ENCODE results near the gene SERGEF.

DNA sequence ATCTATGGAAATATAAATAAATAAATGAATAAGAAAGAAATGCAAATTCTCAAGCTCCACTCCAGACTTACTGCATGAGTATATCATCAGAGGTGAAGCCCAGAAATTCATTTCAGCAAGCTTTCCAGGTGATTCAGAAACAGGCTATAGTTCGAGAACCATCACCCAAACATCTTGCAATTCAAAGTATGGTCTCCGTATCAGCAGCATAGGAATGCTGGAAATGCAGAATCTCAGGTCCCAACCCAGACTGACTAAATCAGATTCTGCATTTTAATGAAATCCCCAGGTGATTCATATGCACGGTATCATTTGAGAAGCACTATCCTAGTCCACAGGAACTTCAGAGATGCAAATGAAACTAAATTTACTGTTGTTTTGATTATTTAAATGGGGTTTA lies 95.3 kb downstream of the SERGEF start:
- TF ChIP-seq, protein P1, sequence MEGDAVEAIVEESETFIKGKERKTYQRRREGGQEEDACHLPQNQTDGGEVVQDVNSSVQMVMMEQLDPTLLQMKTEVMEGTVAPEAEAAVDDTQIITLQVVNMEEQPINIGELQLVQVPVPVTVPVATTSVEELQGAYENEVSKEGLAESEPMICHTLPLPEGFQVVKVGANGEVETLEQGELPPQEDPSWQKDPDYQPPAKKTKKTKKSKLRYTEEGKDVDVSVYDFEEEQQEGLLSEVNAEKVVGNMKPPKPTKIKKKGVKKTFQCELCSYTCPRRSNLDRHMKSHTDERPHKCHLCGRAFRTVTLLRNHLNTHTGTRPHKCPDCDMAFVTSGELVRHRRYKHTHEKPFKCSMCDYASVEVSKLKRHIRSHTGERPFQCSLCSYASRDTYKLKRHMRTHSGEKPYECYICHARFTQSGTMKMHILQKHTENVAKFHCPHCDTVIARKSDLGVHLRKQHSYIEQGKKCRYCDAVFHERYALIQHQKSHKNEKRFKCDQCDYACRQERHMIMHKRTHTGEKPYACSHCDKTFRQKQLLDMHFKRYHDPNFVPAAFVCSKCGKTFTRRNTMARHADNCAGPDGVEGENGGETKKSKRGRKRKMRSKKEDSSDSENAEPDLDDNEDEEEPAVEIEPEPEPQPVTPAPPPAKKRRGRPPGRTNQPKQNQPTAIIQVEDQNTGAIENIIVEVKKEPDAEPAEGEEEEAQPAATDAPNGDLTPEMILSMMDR (IDR thresholded peaks at IDR 0.05; ENCODE audit: low read depth, low read length, missing input control): no peak
- no peak for TF ChIP-seq YY1 (IDR thresholded peaks at IDR 0.05)
- TF ChIP-seq RAD21 (IDR thresholded peaks at IDR 0.05): no peak
- TF ChIP-seq MAX (IDR thresholded peaks at IDR 0.05): no peak
- TF ChIP-seq ATF3 (IDR thresholded peaks at IDR 0.05): no peak
- TF ChIP-seq SP1 (IDR thresholded peaks at IDR 0.05): no peak
- no peak for TF ChIP-seq FOXA2 (IDR thresholded peaks at IDR 0.05)
- no peak for TF ChIP-seq TAF1 (conservative IDR thresholded peaks at IDR 0.05)
- TF ChIP-seq HNF4A (conservative IDR thresholded peaks at IDR 0.05): no peak
- TF ChIP-seq, protein P2, sequence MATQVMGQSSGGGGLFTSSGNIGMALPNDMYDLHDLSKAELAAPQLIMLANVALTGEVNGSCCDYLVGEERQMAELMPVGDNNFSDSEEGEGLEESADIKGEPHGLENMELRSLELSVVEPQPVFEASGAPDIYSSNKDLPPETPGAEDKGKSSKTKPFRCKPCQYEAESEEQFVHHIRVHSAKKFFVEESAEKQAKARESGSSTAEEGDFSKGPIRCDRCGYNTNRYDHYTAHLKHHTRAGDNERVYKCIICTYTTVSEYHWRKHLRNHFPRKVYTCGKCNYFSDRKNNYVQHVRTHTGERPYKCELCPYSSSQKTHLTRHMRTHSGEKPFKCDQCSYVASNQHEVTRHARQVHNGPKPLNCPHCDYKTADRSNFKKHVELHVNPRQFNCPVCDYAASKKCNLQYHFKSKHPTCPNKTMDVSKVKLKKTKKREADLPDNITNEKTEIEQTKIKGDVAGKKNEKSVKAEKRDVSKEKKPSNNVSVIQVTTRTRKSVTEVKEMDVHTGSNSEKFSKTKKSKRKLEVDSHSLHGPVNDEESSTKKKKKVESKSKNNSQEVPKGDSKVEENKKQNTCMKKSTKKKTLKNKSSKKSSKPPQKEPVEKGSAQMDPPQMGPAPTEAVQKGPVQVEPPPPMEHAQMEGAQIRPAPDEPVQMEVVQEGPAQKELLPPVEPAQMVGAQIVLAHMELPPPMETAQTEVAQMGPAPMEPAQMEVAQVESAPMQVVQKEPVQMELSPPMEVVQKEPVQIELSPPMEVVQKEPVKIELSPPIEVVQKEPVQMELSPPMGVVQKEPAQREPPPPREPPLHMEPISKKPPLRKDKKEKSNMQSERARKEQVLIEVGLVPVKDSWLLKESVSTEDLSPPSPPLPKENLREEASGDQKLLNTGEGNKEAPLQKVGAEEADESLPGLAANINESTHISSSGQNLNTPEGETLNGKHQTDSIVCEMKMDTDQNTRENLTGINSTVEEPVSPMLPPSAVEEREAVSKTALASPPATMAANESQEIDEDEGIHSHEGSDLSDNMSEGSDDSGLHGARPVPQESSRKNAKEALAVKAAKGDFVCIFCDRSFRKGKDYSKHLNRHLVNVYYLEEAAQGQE (IDR thresholded peaks at IDR 0.05): no peak
- TF ChIP-seq JUND (IDR thresholded peaks at IDR 0.05): no peak
